Calu3 (cell line): ENCODE results near the gene PIK3C3. TPM values are rescaled to one million over a fixed set of nuclear protein-coding genes. Genes with fewer than 3 reads are reported as not detected.

Experiments
- BruUV-seq: library from RNA; stranded (reverse); fragments of 400-500 nt; replicated peaks from 2 replicates; lab custom pipeline; 2021; lab: Mats Ljungman, UMichigan
- CTCF ChIA-PET: fragments of 300-600 bp; sonication (Branson Sonifier 250); formaldehyde crosslinking; loops from one replicate; lab custom pipeline; 2022; ENCODE audit warnings: antibody characterized with exemption; lab: Charles Lee
- DNase-seq: peaks from one replicate; pipeline ENCODE4 v3.0.0; 2022
- H3K27ac Mint-ChIP-seq: one replicate; pipeline ENCODE4 v1.8.0; 2022; ENCODE audit warnings: mixed read lengths; ENCODE audit not compliant: unreplicated experiment
- H3K27me3 Mint-ChIP-seq: one replicate; pipeline ENCODE4 v1.8.0; 2022; ENCODE audit warnings: mixed read lengths; ENCODE audit not compliant: unreplicated experiment
- H3K36me3 Mint-ChIP-seq: one replicate; pipeline ENCODE4 v1.8.0; 2022; ENCODE audit warnings: mild to moderate bottlenecking, moderate library complexity, mixed read lengths; ENCODE audit not compliant: insufficient read depth, unreplicated experiment
- H3K4me1 Mint-ChIP-seq: one replicate; pipeline ENCODE4 v1.8.0; 2022; ENCODE audit warnings: mild to moderate bottlenecking, low read depth, mixed read lengths; ENCODE audit not compliant: unreplicated experiment
- H3K4me3 Mint-ChIP-seq: one replicate; pipeline ENCODE4 v1.8.0; 2022; ENCODE audit warnings: mild to moderate bottlenecking, low read depth, moderate library complexity, mixed read lengths; ENCODE audit not compliant: unreplicated experiment
- H3K9me3 Mint-ChIP-seq: one replicate; pipeline ENCODE4 v1.8.0; 2022; ENCODE audit warnings: low read depth, mixed read lengths; ENCODE audit not compliant: unreplicated experiment
- intact Hi-C: fragments of 100-400 bp; cut with micrococcal nuclease; formaldehyde crosslinking; loops from one replicate; pipeline ENCODE4 v1.10.0; 2022; ENCODE audit not compliant: unreplicated experiment
- total RNA-seq: library from RNA; stranded (reverse); gene quantifications from 2 replicates; pipeline ENCODE4 v1.2.3, GENCODE V29; 2022
- TF ChIP-seq, protein P1 (sequence below): fragments of 200-600 bp; IDR thresholded peaks from one replicate; pipeline ENCODE4 v1.8.0; 2022; ENCODE audit warnings: antibody characterized with exemption; ENCODE audit not compliant: unreplicated experiment

PIK3C3 gene
- total RNA-seq, 1 experiment from 2014 or later, result 32.9 TPM

DNA sequence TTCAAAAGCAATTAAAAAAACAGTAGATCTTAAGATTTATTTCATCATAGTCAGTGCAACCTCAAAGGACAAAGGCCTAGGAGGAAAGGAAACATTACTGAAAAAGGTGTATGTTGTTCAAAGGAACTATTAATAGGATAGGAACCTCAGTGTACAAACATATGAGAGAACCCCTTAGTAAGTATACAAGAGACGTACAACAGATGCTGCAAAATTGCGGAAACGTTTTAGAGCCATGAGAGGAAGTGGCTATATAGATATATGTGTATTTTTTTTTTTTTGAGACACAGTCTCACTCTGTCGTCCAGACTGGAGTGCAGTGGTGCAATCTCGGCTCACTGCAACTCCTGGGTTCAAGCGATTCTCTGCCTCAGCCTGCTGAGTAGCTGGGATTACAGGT lies 22.2 kb downstream of the PIK3C3 start:
- Mint-ChIP-seq H3K4me1 (no peaks in the 10 kb centered on the region), H3K27me3 (no peaks in the 10 kb centered on the region), H3K27ac (no peak overlapping the region), H3K4me3 (no peak overlapping the region), H3K36me3 (no peaks in the 10 kb centered on the region), H3K9me3 (no peaks in the 10 kb centered on the region)
- no peak for DNase-seq
- CTCF ChIA-PET, result no interaction called here
- TF ChIP-seq, protein P1, sequence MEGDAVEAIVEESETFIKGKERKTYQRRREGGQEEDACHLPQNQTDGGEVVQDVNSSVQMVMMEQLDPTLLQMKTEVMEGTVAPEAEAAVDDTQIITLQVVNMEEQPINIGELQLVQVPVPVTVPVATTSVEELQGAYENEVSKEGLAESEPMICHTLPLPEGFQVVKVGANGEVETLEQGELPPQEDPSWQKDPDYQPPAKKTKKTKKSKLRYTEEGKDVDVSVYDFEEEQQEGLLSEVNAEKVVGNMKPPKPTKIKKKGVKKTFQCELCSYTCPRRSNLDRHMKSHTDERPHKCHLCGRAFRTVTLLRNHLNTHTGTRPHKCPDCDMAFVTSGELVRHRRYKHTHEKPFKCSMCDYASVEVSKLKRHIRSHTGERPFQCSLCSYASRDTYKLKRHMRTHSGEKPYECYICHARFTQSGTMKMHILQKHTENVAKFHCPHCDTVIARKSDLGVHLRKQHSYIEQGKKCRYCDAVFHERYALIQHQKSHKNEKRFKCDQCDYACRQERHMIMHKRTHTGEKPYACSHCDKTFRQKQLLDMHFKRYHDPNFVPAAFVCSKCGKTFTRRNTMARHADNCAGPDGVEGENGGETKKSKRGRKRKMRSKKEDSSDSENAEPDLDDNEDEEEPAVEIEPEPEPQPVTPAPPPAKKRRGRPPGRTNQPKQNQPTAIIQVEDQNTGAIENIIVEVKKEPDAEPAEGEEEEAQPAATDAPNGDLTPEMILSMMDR, result no peak
- BruUV-seq, result no TSS peak
- intact Hi-C loops, result no loop called here

DNA sequence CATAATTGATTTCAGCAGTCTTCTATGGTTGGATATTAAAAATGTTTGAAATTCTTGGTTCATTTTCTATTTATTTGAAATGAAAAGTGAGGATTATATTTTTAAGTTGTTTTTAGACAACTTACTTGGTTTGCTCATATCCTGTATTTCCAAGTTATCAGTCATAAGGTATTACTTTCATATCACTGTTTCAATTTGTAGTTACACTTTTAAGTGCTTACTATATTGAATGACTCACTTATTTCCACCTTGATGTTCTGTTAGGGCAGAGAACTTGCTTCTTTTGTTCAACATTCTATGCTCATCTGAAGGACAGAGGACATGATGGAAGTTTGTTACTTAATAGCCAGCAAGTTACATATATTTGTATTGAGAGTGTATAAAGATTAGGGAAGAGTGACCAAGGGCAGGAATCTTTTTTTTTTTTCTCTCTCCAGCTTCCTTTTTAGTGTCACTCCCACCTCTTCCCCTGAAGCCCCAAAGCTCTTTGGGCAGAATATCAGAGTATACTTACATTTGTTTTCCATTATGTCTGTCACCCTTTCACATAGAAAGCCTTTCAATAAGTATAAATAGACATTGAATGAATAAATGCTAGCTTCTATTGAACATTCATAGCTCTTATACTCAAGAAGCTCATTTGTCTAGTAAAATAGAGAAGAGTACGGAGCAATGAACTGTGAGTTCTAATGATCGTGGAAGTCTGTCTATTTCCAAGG lies 28.1 kb downstream of the PIK3C3 start:
- H3K4me1 Mint-ChIP-seq, result no peaks in the 10 kb centered on the region
- intact Hi-C loops, result no loop called here
- CTCF ChIA-PET, result no interaction called here
- no peak for DNase-seq
- no peaks in the 10 kb centered on the region for H3K27me3 Mint-ChIP-seq
- no peaks in the 10 kb centered on the region for H3K36me3 Mint-ChIP-seq
- H3K4me3 Mint-ChIP-seq, result no peak overlapping the region
- no peak overlapping the region for H3K27ac Mint-ChIP-seq
- TF ChIP-seq, protein P1, result no peak
- BruUV-seq, result no TSS peak
- H3K9me3 Mint-ChIP-seq, result no peaks in the 10 kb centered on the region

DNA sequence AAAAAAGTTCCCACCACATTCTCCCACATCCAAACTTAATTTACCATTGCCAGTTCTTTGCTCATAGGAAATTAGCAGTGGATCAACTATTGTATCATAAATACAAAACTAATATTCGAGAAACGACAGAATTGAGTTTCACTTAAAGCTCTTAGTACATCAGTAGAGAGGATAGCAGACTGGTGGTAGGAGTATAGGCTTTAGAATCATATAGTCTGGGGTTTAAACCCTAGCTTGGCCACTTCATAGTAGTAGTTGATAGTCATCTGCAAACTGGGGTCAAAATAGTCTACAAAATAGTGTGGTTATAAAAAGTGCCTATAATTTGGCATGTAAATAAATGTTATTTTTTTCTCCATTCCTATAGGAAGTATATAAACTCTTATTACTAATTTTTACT lies 30.9 kb downstream of the PIK3C3 start:
- CTCF ChIA-PET, result no interaction called here

DNA sequence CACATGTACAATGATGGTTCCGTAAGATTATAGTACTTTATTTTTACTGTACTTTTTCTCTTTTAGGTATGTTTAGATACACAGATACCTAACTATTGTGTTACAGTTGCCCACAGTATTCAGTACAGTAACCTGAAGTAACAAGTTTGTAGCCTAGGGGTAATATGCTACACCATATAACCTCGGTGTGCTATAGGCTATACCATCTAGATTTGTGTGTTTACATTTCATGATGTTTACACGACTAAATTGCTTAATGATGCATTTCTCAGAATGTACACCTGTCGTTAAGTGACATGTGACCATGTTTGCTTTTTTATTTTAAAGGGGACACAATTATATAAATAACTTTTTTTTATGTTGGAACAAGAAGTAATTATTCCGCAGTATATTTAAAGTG lies 34.5 kb downstream of the PIK3C3 start:
- no TSS peak for BruUV-seq
- intact Hi-C loops, result no loop called here
- Mint-ChIP-seq H3K9me3 (no peaks in the 10 kb centered on the region), H3K27me3 (no peaks in the 10 kb centered on the region), H3K4me3 (no peak overlapping the region), H3K4me1 (no peaks in the 10 kb centered on the region), H3K36me3 (peaks cover 7% of the 10 kb centered on the region), H3K27ac (no peak overlapping the region)
- DNase-seq, result no peak
- TF ChIP-seq, protein P1, result no peak
- CTCF ChIA-PET, result no interaction called here

More for the DNA sequence above, 30.9 kb downstream of the PIK3C3 start:
- Mint-ChIP-seq H3K9me3 (no peaks in the 10 kb centered on the region), H3K36me3 (no peaks in the 10 kb centered on the region), H3K4me3 (no peak overlapping the region), H3K27me3 (no peaks in the 10 kb centered on the region), H3K27ac (no peak overlapping the region), H3K4me1 (no peaks in the 10 kb centered on the region)
- intact Hi-C loops, result no loop called here
- no peak for DNase-seq
- no TSS peak for BruUV-seq
- TF ChIP-seq, protein P1, result no peak
